ENCODE measurements around the gene SETD7.

SETD7 gene

GRCh38 chr4:139550724-139551429 is 5.1 kb downstream of the SETD7 start:
- no peak for DNase-seq (ENCODE audit: low read depth, low spot score)
- H3K4me3 ChIP-seq (ENCODE audit: low read depth, low read length): no peak overlapping the region
- ChIA-PET CTCF (interaction anchor here (1.7 to 2.0 kb wide), 2 partner anchors 22 to 53 kb away, joined by 4 to 6 read pairs; no protein-coding TSS in a partner anchor), POLR2A (no interaction called here)
- no peak for TF ChIP-seq CTCF (IDR thresholded peaks at IDR 0.05; ENCODE audit: insufficient read depth, low read length, missing control alignments)

GRCh38 chr4:139547979-139548378 is 8.0 kb downstream of the SETD7 start:
- ChIA-PET POLR2A (no interaction called here), CTCF (interaction anchor here (1.1 to 3.2 kb wide), 5 partner anchors 13 to 55 kb away, joined by 4 to 11 read pairs (median 5); no protein-coding TSS in a partner anchor)
- H3K4me3 ChIP-seq (ENCODE audit: low read depth, low read length): no peak overlapping the region
- no peak for TF ChIP-seq CTCF (IDR thresholded peaks at IDR 0.05; ENCODE audit: insufficient read depth, low read length, missing control alignments)
- DNase-seq (ENCODE audit: low read depth, low spot score): no peak

GRCh38 chr4:139540632-139541031 is 15.4 kb downstream of the SETD7 start:
- CTCF ChIA-PET: interaction anchor here (1.4 kb wide), 2 partner anchors 9 to 116 kb away, joined by 4 to 6 read pairs; no protein-coding TSS in a partner anchor
- POLR2A ChIA-PET: no interaction called here
- TF ChIP-seq CTCF (IDR thresholded peaks at IDR 0.05; ENCODE audit: insufficient read depth, low read length, missing control alignments): no peak

GRCh38 chr4:139540161-139540560 is 15.9 kb downstream of the SETD7 start:
- no peak for TF ChIP-seq CTCF (IDR thresholded peaks at IDR 0.05; ENCODE audit: insufficient read depth, low read length, missing control alignments)
- ChIA-PET CTCF (interaction anchor here (1.0 to 1.4 kb wide), 3 partner anchors 9 to 117 kb away, joined by 3 to 6 read pairs (median 4); no protein-coding TSS in a partner anchor), POLR2A (no interaction called here)
- no peak for DNase-seq (ENCODE audit: low read depth, low spot score)
- no peak overlapping the region for H3K4me3 ChIP-seq (ENCODE audit: low read depth, low read length)

More at GRCh38 chr4:139540632-139541031, 15.4 kb downstream of the SETD7 start:
- no peak overlapping the region for H3K4me3 ChIP-seq (ENCODE audit: low read depth, low read length)
- DNase-seq (ENCODE audit: low read depth, low spot score): no peak

GRCh38 chr4:139537292-139537691 is 18.7 kb downstream of the SETD7 start:
- no peak overlapping the region for H3K4me3 ChIP-seq (ENCODE audit: low read depth, low read length)
- ChIA-PET CTCF (no interaction called here), POLR2A (no interaction called here)
- DNase-seq (ENCODE audit: low read depth, low spot score): no peak
- TF ChIP-seq CTCF (IDR thresholded peaks at IDR 0.05; ENCODE audit: insufficient read depth, low read length, missing control alignments): no peak

- CTCF ChIA-PET: no interaction called here
- no peak overlapping the region for H3K4me3 ChIP-seq (ENCODE audit: low read depth, low read length)
- DNase-seq (ENCODE audit: low read depth, low spot score): no peak
- POLR2A ChIA-PET: no interaction called here
- no peak for TF ChIP-seq CTCF (IDR thresholded peaks at IDR 0.05; ENCODE audit: insufficient read depth, low read length, missing control alignments)
Measured at GRCh38 chr4:139535871-139536234, 20.2 kb downstream of the SETD7 start.
